ENCODE results near the gene SLC35F3. TPM values are rescaled to one million over a fixed set of nuclear protein-coding genes. Genes with fewer than 3 reads are reported as not detected.

The SLC35F3 gene
- total RNA-seq, 5 donors from 2014 or later (not counting 1 experiment from before 2014, with no cell fraction given): 0.19 to 4.6 (median 1.3) TPM; not detected in 1

- Histone ChIP-seq H3K4me1 (ENCODE audit: control insufficient read depth in 1 of 2, extremely low read depth in 1 of 2, insufficient read depth in 2 of 2, low read length in 2 of 2) (no peaks in the 10 kb centered on the region), H3K9me3 (no peaks in the 10 kb centered on the region), H3K4me3 (ENCODE audit: control insufficient read depth in 1 of 2, extremely low read depth in 1 of 2, low read length in 1 of 2) (no peak overlapping the region), H3K27me3 (replicated peaks in 1 of 2; ENCODE audit: control insufficient read depth in 2 of 2, extremely low read depth in 1 of 2, insufficient read depth in 2 of 2, low read length in 1 of 2) (peaks cover 0 to 2% of the 10 kb centered on the region in 2 experiments), H3K36me3 (ENCODE audit: control insufficient read depth in 2 of 2, extremely low read depth in 1 of 2, insufficient read depth in 1 of 2, low read length in 1 of 2) (no peaks in the 10 kb centered on the region), H3K27ac (ENCODE audit: low read length) (no peak overlapping the region)
- Mint-ChIP-seq H3K4me1 (no peaks in the 10 kb centered on the region), H3K27ac (no peak overlapping the region), H3K4me3 (no peak overlapping the region), H3K27me3 (peaks cover 12 to 16% of the 10 kb centered on the region in 2 donors), H3K36me3 (no peaks in the 10 kb centered on the region), H3K9me3 (no peaks in the 10 kb centered on the region)
- no peak for DNase-seq
- 100% methylated on average over 3 of the region's 9 CpGs for whole genome bisulfite sequencing (ENCODE audit: insufficient coverage)
- CTCF ChIA-PET: no interaction called here
- POLR2A ChIA-PET: no interaction called here
- ATAC-seq (replicated peaks in 1 of 4): no peak
These were observed 235.9 kb downstream of the SLC35F3 start for GRCh38 chr1:234140388-234140787.

GRCh38 chr1:234141006-234141405 lies 236.5 kb downstream of the SLC35F3 start:
- peaks cover 13 to 16% of the 10 kb centered on the region in 2 donors for H3K27me3 Mint-ChIP-seq
- no CpG with 5 or more reads among the region's 2 CpGs for WGBS (ENCODE audit: insufficient coverage)
- no peak overlapping the region for H3K27ac ChIP-seq (ENCODE audit: low read length)
- H3K4me3 Mint-ChIP-seq: no peak overlapping the region
- ChIA-PET POLR2A (no interaction called here), CTCF (no interaction called here)
- no peak overlapping the region for H3K27ac Mint-ChIP-seq
- no peak overlapping the region for H3K4me3 ChIP-seq (ENCODE audit: control insufficient read depth in 1 of 2, extremely low read depth in 1 of 2, low read length in 1 of 2)
- ATAC-seq (replicated peaks in 1 of 4) (no peak), DNase-seq (no peak)
- no peaks in the 10 kb centered on the region for H3K9me3 ChIP-seq
- no peaks in the 10 kb centered on the region for H3K9me3 Mint-ChIP-seq
- no peaks in the 10 kb centered on the region for H3K4me1 Mint-ChIP-seq
- H3K36me3 ChIP-seq (ENCODE audit: control insufficient read depth in 2 of 2, extremely low read depth in 1 of 2, insufficient read depth in 1 of 2, low read length in 1 of 2): no peaks in the 10 kb centered on the region
- peaks cover 0 to 2% of the 10 kb centered on the region in 2 experiments for H3K27me3 ChIP-seq (replicated peaks in 1 of 2; ENCODE audit: control insufficient read depth in 2 of 2, extremely low read depth in 1 of 2, insufficient read depth in 2 of 2, low read length in 1 of 2)
- no peaks in the 10 kb centered on the region for H3K36me3 Mint-ChIP-seq
- H3K4me1 ChIP-seq (ENCODE audit: control insufficient read depth in 1 of 2, extremely low read depth in 1 of 2, insufficient read depth in 2 of 2, low read length in 2 of 2): no peaks in the 10 kb centered on the region

GRCh38 chr1:234143681-234144080 lies 239.2 kb downstream of the SLC35F3 start:
- H3K36me3 ChIP-seq (ENCODE audit: control insufficient read depth in 2 of 2, extremely low read depth in 1 of 2, insufficient read depth in 1 of 2, low read length in 1 of 2): no peaks in the 10 kb centered on the region
- no CpG with 5 or more reads among the region's 2 CpGs for WGBS (ENCODE audit: insufficient coverage)
- Mint-ChIP-seq H3K4me3 (no peak overlapping the region), H3K4me1 (no peaks in the 10 kb centered on the region), H3K36me3 (no peaks in the 10 kb centered on the region), H3K27ac (no peak overlapping the region), H3K27me3 (peaks cover 21 to 27% of the 10 kb centered on the region in 2 donors), H3K9me3 (peaks cover 0 to 9% (median 2%) of the 10 kb centered on the region in 3 donors)
- POLR2A ChIA-PET: no interaction called here
- ATAC-seq (replicated peaks in 1 of 4) (no peak), DNase-seq (no peak)
- H3K27ac ChIP-seq (ENCODE audit: low read length): no peak overlapping the region
- H3K4me3 ChIP-seq (ENCODE audit: control insufficient read depth in 1 of 2, extremely low read depth in 1 of 2, low read length in 1 of 2): no peak overlapping the region
- no peaks in the 10 kb centered on the region for H3K4me1 ChIP-seq (ENCODE audit: control insufficient read depth in 1 of 2, extremely low read depth in 1 of 2, insufficient read depth in 2 of 2, low read length in 2 of 2)
- CTCF ChIA-PET: no interaction called here
- H3K9me3 ChIP-seq: no peaks in the 10 kb centered on the region
- H3K27me3 ChIP-seq (replicated peaks in 1 of 2; ENCODE audit: control insufficient read depth in 2 of 2, extremely low read depth in 1 of 2, insufficient read depth in 2 of 2, low read length in 1 of 2): no peaks in the 10 kb centered on the region

GRCh38 chr1:234144901-234145300 lies 240.4 kb downstream of the SLC35F3 start:
- Mint-ChIP-seq H3K4me3 (no peak overlapping the region), H3K36me3 (no peaks in the 10 kb centered on the region), H3K9me3 (peaks cover 0 to 9% (median 2%) of the 10 kb centered on the region in 3 donors), H3K27ac (no peak overlapping the region), H3K27me3 (peaks cover 28 to 38% of the 10 kb centered on the region in 2 donors), H3K4me1 (no peaks in the 10 kb centered on the region)
- POLR2A ChIA-PET: no interaction called here
- CTCF ChIA-PET: interaction anchor here in 1 of 2 donors (0.6 kb wide), 1 partner anchor 22 kb away, joined by 3 read pairs; no protein-coding TSS in a partner anchor
- DNase-seq (no peak), ATAC-seq (replicated peaks in 1 of 4) (no peak)
- Histone ChIP-seq H3K9me3 (no peaks in the 10 kb centered on the region), H3K36me3 (ENCODE audit: control insufficient read depth in 2 of 2, extremely low read depth in 1 of 2, insufficient read depth in 1 of 2, low read length in 1 of 2) (no peaks in the 10 kb centered on the region), H3K4me1 (ENCODE audit: control insufficient read depth in 1 of 2, extremely low read depth in 1 of 2, insufficient read depth in 2 of 2, low read length in 2 of 2) (no peaks in the 10 kb centered on the region), H3K27me3 (replicated peaks in 1 of 2; ENCODE audit: control insufficient read depth in 2 of 2, extremely low read depth in 1 of 2, insufficient read depth in 2 of 2, low read length in 1 of 2) (no peaks in the 10 kb centered on the region), H3K4me3 (ENCODE audit: control insufficient read depth in 1 of 2, extremely low read depth in 1 of 2, low read length in 1 of 2) (no peak overlapping the region), H3K27ac (ENCODE audit: low read length) (no peak overlapping the region)
- 80% methylated on average over 1 of the region's 4 CpGs for WGBS (ENCODE audit: insufficient coverage)

GRCh38 chr1:234148350-234148749 lies 243.9 kb downstream of the SLC35F3 start:
- Mint-ChIP-seq H3K27me3 (peaks cover 28 to 59% of the 10 kb centered on the region in 2 donors), H3K27ac (no peak overlapping the region), H3K4me3 (no peak overlapping the region), H3K9me3 (peaks cover 0 to 9% (median 2%) of the 10 kb centered on the region in 3 donors), H3K36me3 (no peaks in the 10 kb centered on the region), H3K4me1 (no peaks in the 10 kb centered on the region)
- ChIA-PET POLR2A (no interaction called here), CTCF (no interaction called here)
- Histone ChIP-seq H3K4me3 (ENCODE audit: control insufficient read depth in 1 of 2, extremely low read depth in 1 of 2, low read length in 1 of 2) (no peak overlapping the region), H3K27me3 (replicated peaks in 1 of 2; ENCODE audit: control insufficient read depth in 2 of 2, extremely low read depth in 1 of 2, insufficient read depth in 2 of 2, low read length in 1 of 2) (peaks cover 0 to 4% of the 10 kb centered on the region in 2 experiments), H3K4me1 (ENCODE audit: control insufficient read depth in 1 of 2, extremely low read depth in 1 of 2, insufficient read depth in 2 of 2, low read length in 2 of 2) (no peaks in the 10 kb centered on the region), H3K27ac (ENCODE audit: low read length) (no peak overlapping the region), H3K9me3 (no peaks in the 10 kb centered on the region), H3K36me3 (ENCODE audit: control insufficient read depth in 2 of 2, extremely low read depth in 1 of 2, insufficient read depth in 1 of 2, low read length in 1 of 2) (no peaks in the 10 kb centered on the region)
- DNase-seq (no peak), ATAC-seq (replicated peaks in 1 of 4) (no peak)
- 42% methylated on average over 1 of the region's 3 CpGs for WGBS (ENCODE audit: insufficient coverage)

GRCh38 chr1:234148816-234149215 lies 244.3 kb downstream of the SLC35F3 start:
- H3K9me3 Mint-ChIP-seq: peaks cover 0 to 9% (median 2%) of the 10 kb centered on the region in 3 donors
- no peaks in the 10 kb centered on the region for H3K36me3 Mint-ChIP-seq
- Histone ChIP-seq H3K9me3 (no peaks in the 10 kb centered on the region), H3K27ac (ENCODE audit: low read length) (no peak overlapping the region), H3K27me3 (replicated peaks in 1 of 2; ENCODE audit: control insufficient read depth in 2 of 2, extremely low read depth in 1 of 2, insufficient read depth in 2 of 2, low read length in 1 of 2) (peaks cover 0 to 4% of the 10 kb centered on the region in 2 experiments), H3K4me3 (ENCODE audit: control insufficient read depth in 1 of 2, extremely low read depth in 1 of 2, low read length in 1 of 2) (no peak overlapping the region), H3K36me3 (ENCODE audit: control insufficient read depth in 2 of 2, extremely low read depth in 1 of 2, insufficient read depth in 1 of 2, low read length in 1 of 2) (no peaks in the 10 kb centered on the region), H3K4me1 (ENCODE audit: control insufficient read depth in 1 of 2, extremely low read depth in 1 of 2, insufficient read depth in 2 of 2, low read length in 2 of 2) (no peaks in the 10 kb centered on the region)
- DNase-seq: no peak
- no peak for ATAC-seq (replicated peaks in 1 of 4)
- H3K4me1 Mint-ChIP-seq: no peaks in the 10 kb centered on the region
- H3K27me3 Mint-ChIP-seq: peaks cover 24 to 55% of the 10 kb centered on the region in 2 donors
- ChIA-PET CTCF (no interaction called here), POLR2A (no interaction called here)
- no peak overlapping the region for H3K27ac Mint-ChIP-seq
- no peak overlapping the region for H3K4me3 Mint-ChIP-seq
- WGBS (ENCODE audit: insufficient coverage): 100% methylated on average over 1 of the region's 1 CpG

GRCh38 chr1:234149217-234149616 lies 244.7 kb downstream of the SLC35F3 start:
- no peak overlapping the region for H3K27ac Mint-ChIP-seq
- peaks cover 0 to 9% (median 2%) of the 10 kb centered on the region in 3 donors for H3K9me3 Mint-ChIP-seq
- H3K27ac ChIP-seq (ENCODE audit: low read length): no peak overlapping the region
- H3K4me3 ChIP-seq (ENCODE audit: control insufficient read depth in 1 of 2, extremely low read depth in 1 of 2, low read length in 1 of 2): no peak overlapping the region
- no peaks in the 10 kb centered on the region for H3K36me3 Mint-ChIP-seq
- 50% methylated on average over 1 of the region's 3 CpGs for WGBS (ENCODE audit: insufficient coverage)
- H3K36me3 ChIP-seq (ENCODE audit: control insufficient read depth in 2 of 2, extremely low read depth in 1 of 2, insufficient read depth in 1 of 2, low read length in 1 of 2): no peaks in the 10 kb centered on the region
- ChIA-PET POLR2A (no interaction called here), CTCF (no interaction called here)
- H3K4me1 Mint-ChIP-seq: no peaks in the 10 kb centered on the region
- DNase-seq (no peak), ATAC-seq (replicated peaks in 1 of 4) (no peak)
- peaks cover 22 to 55% of the 10 kb centered on the region in 2 donors for H3K27me3 Mint-ChIP-seq
- H3K9me3 ChIP-seq: no peaks in the 10 kb centered on the region
- H3K4me1 ChIP-seq (ENCODE audit: control insufficient read depth in 1 of 2, extremely low read depth in 1 of 2, insufficient read depth in 2 of 2, low read length in 2 of 2): no peaks in the 10 kb centered on the region
- H3K27me3 ChIP-seq (replicated peaks in 1 of 2; ENCODE audit: control insufficient read depth in 2 of 2, extremely low read depth in 1 of 2, insufficient read depth in 2 of 2, low read length in 1 of 2): peaks cover 0 to 4% of the 10 kb centered on the region in 2 experiments
- H3K4me3 Mint-ChIP-seq: no peak overlapping the region
